Hepatocyte (in vitro differentiated cells): ENCODE measurements around the gene HADH.

Source experiments
- EZH2 ChIP-seq: fragments of 200-600 bp; sonication (generic); IDR thresholded peaks from 2 replicates; pipeline ENCODE4 v1.6.1; 2016; ENCODE audit warnings: antibody characterized with exemption, mild to moderate bottlenecking, borderline replicate concordance
- EZH2phosphoT487 ChIP-seq: fragments of 200-600 bp; sonication (generic); IDR thresholded peaks from one replicate; pipeline ENCODE4 v1.6.1; 2018; ENCODE audit warnings: antibody characterized with exemption, mild to moderate bottlenecking, low read depth, moderate library complexity; ENCODE audit not compliant: unreplicated experiment, severe bottlenecking
- TF ChIP-seq, protein P1 (sequence below): fragments of 200-600 bp; sonication (generic); IDR thresholded peaks from 2 replicates; pipeline ENCODE4 v1.5.1; 2016; ENCODE audit warnings: antibody characterized with exemption, mild to moderate bottlenecking; ENCODE audit not compliant: poor library complexity

DNA sequence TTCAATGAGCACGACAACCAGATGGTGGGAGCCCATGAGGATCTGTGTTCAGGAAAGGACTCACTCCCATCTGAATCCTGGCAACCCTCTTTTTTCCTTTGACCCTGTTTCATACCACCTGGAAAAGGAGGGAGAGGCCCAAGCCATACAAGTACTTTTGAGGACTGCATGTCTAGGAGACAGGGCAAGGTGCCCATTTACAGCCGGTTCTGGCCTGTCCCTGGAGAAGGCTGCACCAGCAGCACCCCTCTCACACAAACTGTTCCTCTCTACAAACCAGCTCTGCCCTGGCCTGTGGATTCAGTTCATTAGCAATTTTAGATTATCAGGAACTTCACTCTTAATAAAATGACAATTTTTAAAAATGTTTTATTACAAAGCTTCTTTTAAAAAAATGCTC is 57.5 kb downstream of the HADH start:
- TF ChIP-seq EZH2phosphoT487 (no peak), EZH2 (no peak)
- TF ChIP-seq, protein P1, sequence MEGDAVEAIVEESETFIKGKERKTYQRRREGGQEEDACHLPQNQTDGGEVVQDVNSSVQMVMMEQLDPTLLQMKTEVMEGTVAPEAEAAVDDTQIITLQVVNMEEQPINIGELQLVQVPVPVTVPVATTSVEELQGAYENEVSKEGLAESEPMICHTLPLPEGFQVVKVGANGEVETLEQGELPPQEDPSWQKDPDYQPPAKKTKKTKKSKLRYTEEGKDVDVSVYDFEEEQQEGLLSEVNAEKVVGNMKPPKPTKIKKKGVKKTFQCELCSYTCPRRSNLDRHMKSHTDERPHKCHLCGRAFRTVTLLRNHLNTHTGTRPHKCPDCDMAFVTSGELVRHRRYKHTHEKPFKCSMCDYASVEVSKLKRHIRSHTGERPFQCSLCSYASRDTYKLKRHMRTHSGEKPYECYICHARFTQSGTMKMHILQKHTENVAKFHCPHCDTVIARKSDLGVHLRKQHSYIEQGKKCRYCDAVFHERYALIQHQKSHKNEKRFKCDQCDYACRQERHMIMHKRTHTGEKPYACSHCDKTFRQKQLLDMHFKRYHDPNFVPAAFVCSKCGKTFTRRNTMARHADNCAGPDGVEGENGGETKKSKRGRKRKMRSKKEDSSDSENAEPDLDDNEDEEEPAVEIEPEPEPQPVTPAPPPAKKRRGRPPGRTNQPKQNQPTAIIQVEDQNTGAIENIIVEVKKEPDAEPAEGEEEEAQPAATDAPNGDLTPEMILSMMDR: no peak
